ENCODE results near the gene RYK.

DNA sequence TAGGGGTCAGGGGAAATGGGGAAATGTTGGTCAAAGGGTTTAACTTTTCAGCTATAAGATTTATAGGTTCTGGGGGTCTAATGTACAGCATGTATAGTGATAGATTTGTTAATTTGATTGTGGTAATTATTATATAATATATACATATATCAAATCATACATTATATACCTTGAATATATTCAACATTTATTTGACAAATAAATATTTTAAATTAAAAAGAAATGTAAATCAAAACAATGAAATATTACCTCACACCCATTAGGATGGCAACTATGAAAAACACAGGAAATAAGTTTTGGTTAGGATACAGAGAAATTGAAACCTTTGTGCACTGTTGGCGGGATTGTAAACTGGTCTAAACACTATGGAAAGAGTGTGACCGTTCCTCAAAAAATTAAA is 135.9 kb downstream of the RYK start:
- TF ChIP-seq, protein P1, sequence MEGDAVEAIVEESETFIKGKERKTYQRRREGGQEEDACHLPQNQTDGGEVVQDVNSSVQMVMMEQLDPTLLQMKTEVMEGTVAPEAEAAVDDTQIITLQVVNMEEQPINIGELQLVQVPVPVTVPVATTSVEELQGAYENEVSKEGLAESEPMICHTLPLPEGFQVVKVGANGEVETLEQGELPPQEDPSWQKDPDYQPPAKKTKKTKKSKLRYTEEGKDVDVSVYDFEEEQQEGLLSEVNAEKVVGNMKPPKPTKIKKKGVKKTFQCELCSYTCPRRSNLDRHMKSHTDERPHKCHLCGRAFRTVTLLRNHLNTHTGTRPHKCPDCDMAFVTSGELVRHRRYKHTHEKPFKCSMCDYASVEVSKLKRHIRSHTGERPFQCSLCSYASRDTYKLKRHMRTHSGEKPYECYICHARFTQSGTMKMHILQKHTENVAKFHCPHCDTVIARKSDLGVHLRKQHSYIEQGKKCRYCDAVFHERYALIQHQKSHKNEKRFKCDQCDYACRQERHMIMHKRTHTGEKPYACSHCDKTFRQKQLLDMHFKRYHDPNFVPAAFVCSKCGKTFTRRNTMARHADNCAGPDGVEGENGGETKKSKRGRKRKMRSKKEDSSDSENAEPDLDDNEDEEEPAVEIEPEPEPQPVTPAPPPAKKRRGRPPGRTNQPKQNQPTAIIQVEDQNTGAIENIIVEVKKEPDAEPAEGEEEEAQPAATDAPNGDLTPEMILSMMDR (IDR thresholded peaks at IDR 0.05) = no peak
- TF ChIP-seq POLR2A (IDR thresholded peaks at IDR 0.05) = no peak
